Fibroblast of the aortic adventitia (primary cell): ENCODE data around the gene HHATL. TPM values are rescaled to one million over a fixed set of nuclear protein-coding genes. Genes with fewer than 3 reads are reported as not detected.
A peak's percentile ranks its signal among the peaks of the same experiment; 100 is the strongest.

Source experiments
- DNase-seq: peaks from one replicate; pipeline ENCODE4 v3.0.0-alpha.2; 2010; ENCODE audit warnings: low read depth
- H3K4me3 ChIP-seq: 2 replicates; pipeline ENCODE4 v1.5.1; 2011; ENCODE audit warnings: low read depth, mild to moderate bottlenecking, control low read depth, low read length, moderate library complexity
- CTCF ChIP-seq: IDR thresholded peaks from 2 replicates; pipeline ENCODE4 v1.5.1; 2011; ENCODE audit warnings: mild to moderate bottlenecking, low read length, control low read depth, inconsistent platforms; ENCODE audit not compliant: insufficient read depth
- total RNA-seq: library from RNA; depleted of rRNA; stranded (reverse); fragments of >200 nt; gene quantifications from 2 replicates; pipeline ENCODE4 v1.2.3, GENCODE V29; 2012; ENCODE audit warnings: low replicate concordance

Gene HHATL, protein sequence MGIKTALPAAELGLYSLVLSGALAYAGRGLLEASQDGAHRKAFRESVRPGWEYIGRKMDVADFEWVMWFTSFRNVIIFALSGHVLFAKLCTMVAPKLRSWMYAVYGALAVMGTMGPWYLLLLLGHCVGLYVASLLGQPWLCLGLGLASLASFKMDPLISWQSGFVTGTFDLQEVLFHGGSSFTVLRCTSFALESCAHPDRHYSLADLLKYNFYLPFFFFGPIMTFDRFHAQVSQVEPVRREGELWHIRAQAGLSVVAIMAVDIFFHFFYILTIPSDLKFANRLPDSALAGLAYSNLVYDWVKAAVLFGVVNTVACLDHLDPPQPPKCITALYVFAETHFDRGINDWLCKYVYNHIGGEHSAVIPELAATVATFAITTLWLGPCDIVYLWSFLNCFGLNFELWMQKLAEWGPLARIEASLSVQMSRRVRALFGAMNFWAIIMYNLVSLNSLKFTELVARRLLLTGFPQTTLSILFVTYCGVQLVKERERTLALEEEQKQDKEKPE
- total RNA-seq: not detected in 2 replicates

GRCh38 chr3:42702066-42702951 lies at the start of gene HHATL:
HHATL (minus strand) TSS chr3:42702798; CDS start chr3:42700826, 1,972 bp downstream.
- DNase-seq: no peak
- H3K4me3 ChIP-seq: no peak within 1 kb of the TSS
- TF ChIP-seq CTCF: no peak

GRCh38 chr3:42751609-42752008 lies 49.0 kb upstream of the HHATL start:
- H3K4me3 ChIP-seq: no peak overlapping the region
- DNase-seq: no peak
- TF ChIP-seq CTCF: no peak

- no peak for TF ChIP-seq CTCF
- no peak overlapping the region for H3K4me3 ChIP-seq
- no peak for DNase-seq
Observed at GRCh38 chr3:42750834-42751233, 48.2 kb upstream of the HHATL start.

GRCh38 chr3:42749753-42750231 lies 47.2 kb upstream of the HHATL start:
- peak; percentile 60 for TF ChIP-seq CTCF
- no peak overlapping the region for H3K4me3 ChIP-seq
- no peak for DNase-seq

DNA sequence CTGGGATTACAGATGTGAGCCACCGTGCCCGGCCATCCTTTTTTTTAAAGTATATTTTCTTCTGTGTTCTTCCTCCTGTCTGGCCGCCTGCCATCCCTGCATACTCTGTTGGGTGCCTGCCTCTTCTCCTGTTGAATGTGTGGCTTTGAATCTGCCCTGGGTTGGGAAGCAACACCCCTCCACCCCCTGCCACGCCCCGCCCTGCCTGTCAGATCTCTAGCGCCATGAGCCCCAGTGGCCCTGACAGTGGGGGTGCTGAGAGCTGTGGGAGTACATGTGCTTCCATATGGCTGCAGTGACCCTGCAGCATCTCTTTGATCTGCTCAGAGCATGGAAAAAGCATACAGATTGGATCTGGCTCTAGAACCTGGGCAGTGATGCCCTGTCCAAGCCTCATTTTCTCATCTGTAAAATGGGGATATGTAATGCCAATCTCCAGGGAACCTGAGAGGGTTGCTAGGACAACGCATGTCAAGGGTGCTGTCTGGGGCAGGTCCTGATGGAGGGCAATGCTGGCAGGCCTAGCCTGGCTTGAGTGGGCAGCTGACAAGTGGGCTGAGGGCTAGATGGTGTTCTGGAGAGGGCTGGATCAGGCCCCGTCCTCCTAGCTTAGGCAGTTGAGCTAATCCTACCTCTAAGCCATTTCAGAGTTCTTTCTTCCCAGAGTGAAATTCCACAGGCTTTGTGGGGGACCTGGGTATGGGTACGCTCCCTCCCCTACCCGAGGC lies 46.6 kb upstream of the HHATL start:
- no peak overlapping the region for H3K4me3 ChIP-seq
- TF ChIP-seq CTCF: no peak
- DNase-seq: no peak

DNA sequence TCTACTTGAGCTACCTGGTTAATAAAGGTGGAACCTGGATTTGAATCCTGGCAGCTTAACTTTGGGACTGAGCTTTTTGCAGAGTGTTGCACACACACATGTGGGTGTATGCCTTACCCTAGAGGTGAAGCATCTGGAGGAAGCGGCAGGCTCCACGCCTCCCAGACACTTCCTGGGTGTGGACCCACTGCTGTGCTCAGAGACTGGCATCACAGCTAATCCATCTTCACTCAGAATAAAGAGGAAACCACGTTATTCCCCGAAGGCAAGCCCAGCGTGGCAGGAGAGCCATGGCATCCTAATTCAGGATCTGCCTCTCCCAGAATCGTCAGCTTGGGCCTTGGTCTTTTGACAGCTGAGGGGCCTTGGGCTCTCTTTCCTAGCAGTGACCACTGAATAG lies 45.0 kb upstream of the HHATL start:
- TF ChIP-seq CTCF: no peak
- no peak overlapping the region for H3K4me3 ChIP-seq
- no peak for DNase-seq
